Naive thymus-derived CD4-positive, alpha-beta T cell (primary cell): ENCODE measurements around the gene CLIP2. TPM values are rescaled to one million over a fixed set of nuclear protein-coding genes. Genes with fewer than 3 reads are reported as not detected.
"Not testable (repeated sequence)": the region's sequence is repeated elsewhere in the genome, so short reads cannot be mapped to it uniquely, and the experiment has no call there.

Source experiments
- ATAC-seq: fragments of 150-1000 bp; cut with Tn5 transposase; 2 replicates; pipeline ENCODE4 v1.10.0; 2021; ENCODE audit warnings: mild to moderate bottlenecking, moderate library complexity
- CTCF ChIA-PET: fragments of 350-600 bp; sonication (Branson Sonifier 250); formaldehyde crosslinking; loops from one replicate; lab custom pipeline; 2021; ENCODE audit warnings: antibody characterized with exemption; lab: Charles Lee
- POLR2A ChIA-PET: fragments of 350-600 bp; sonication (Branson Sonifier 250); formaldehyde crosslinking; loops from one replicate; lab custom pipeline; 2021; ENCODE audit warnings: antibody characterized with exemption, inconsistent platforms; lab: Charles Lee
- DNase-seq, 9 donors: peaks; one replicate each; pipeline versions ENCODE4 v3.0.0 to v3.0.0-alpha.2; 2020 to 2022; ENCODE audit warnings: mixed read lengths in 1 of 9
- H3K27ac ChIP-seq: one replicate; pipeline ENCODE4 v1.7.0; 2013; ENCODE audit warnings: mild to moderate bottlenecking, low read depth, low read length, moderate library complexity
- H3K27me3 ChIP-seq, 2 donors: one replicate each; pipeline ENCODE4 v1.7.0; 2013; ENCODE audit warnings: low read length in 2 of 2, mild to moderate bottlenecking in 2 of 2, moderate library complexity in 2 of 2; ENCODE audit not compliant: control insufficient read depth in 2 of 2, insufficient read depth in 2 of 2
- H3K36me3 ChIP-seq, 3 experiments: 1 replicate in 2 of 3; 2 replicates in 1 of 3; pipeline ENCODE4 v1.7.0; 2013; ENCODE audit warnings: low read length in 3 of 3, mild to moderate bottlenecking in 3 of 3, moderate library complexity in 1 of 3; ENCODE audit not compliant: insufficient read depth in 3 of 3, control insufficient read depth in 2 of 3
- H3K4me1 ChIP-seq, 2 donors: one replicate each; pipeline ENCODE4 v1.7.0; 2013; ENCODE audit warnings: low read length in 2 of 2, mild to moderate bottlenecking in 2 of 2, moderate library complexity in 1 of 2; ENCODE audit not compliant: control insufficient read depth in 2 of 2, insufficient read depth in 2 of 2
- H3K4me3 ChIP-seq: 2 replicates; pipeline ENCODE4 v1.7.0; 2013; ENCODE audit warnings: mild to moderate bottlenecking, low read length
- H3K9me3 ChIP-seq, 3 experiments: 1 replicate in 2 of 3; 2 replicates in 1 of 3; pipeline ENCODE4 v1.7.0; 2013; ENCODE audit warnings: low read length in 3 of 3; ENCODE audit not compliant: control insufficient read depth in 2 of 3
- H3K27ac Mint-ChIP-seq, 9 donors: one replicate each; pipeline ENCODE4 v1.8.0; 2020 to 2022; ENCODE audit warnings: mixed read lengths in 9 of 9, mild to moderate bottlenecking in 8 of 9, moderate library complexity in 5 of 9, inconsistent platforms in 2 of 9
- H3K27me3 Mint-ChIP-seq, 5 donors: one replicate each; pipeline ENCODE4 v1.8.0; 2021 to 2022; ENCODE audit warnings: mixed read lengths in 5 of 5, mild to moderate bottlenecking in 1 of 5
- H3K36me3 Mint-ChIP-seq, 5 donors: one replicate each; pipeline ENCODE4 v1.8.0; 2020 to 2022; ENCODE audit warnings: mixed read lengths in 5 of 5, mild to moderate bottlenecking in 3 of 5, inconsistent platforms in 1 of 5
- H3K4me1 Mint-ChIP-seq, 7 donors: one replicate each; pipeline ENCODE4 v1.8.0; 2020 to 2022; ENCODE audit warnings: mixed read lengths in 7 of 7, mild to moderate bottlenecking in 3 of 7, inconsistent platforms in 1 of 7
- H3K4me3 Mint-ChIP-seq, 10 donors: one replicate each; pipeline ENCODE4 v1.8.0; 2020 to 2022; ENCODE audit warnings: mild to moderate bottlenecking in 10 of 10, mixed read lengths in 10 of 10, moderate library complexity in 6 of 10, inconsistent platforms in 2 of 10
- H3K9me3 Mint-ChIP-seq, 11 donors: one replicate each; pipeline ENCODE4 v1.8.0; 2020 to 2022; ENCODE audit warnings: mixed read lengths in 11 of 11, mild to moderate bottlenecking in 4 of 11, inconsistent platforms in 1 of 11, moderate library complexity in 1 of 11
- intact Hi-C, 2 donors: fragments of 100-400 bp; cut with micrococcal nuclease; formaldehyde crosslinking; loops; one replicate each; pipeline ENCODE4 v1.15.1; 2023
- polyA plus RNA-seq, 2 donors: library from polyadenylated mRNA; unstranded; fragments of 300-500 nt; fragmentation: Illumina TruSeq; gene quantifications; one replicate each; pipeline ENCODE4 v1.2.3, GENCODE V29; 2021
- total RNA-seq, 6 experiments: library from RNA in 5 of 6; stranded (reverse) in 5 of 6; gene quantifications; 1 replicate in 5 of 6; 2 replicates in 1 of 6; pipeline ENCODE4 v1.2.3 and lab custom pipeline; 2021 to 2026

Gene CLIP2
- total and polyA plus RNA-seq, 7 experiments from 2014 or later: 0.02 to 11.4 (median 2.9) TPM

DNA sequence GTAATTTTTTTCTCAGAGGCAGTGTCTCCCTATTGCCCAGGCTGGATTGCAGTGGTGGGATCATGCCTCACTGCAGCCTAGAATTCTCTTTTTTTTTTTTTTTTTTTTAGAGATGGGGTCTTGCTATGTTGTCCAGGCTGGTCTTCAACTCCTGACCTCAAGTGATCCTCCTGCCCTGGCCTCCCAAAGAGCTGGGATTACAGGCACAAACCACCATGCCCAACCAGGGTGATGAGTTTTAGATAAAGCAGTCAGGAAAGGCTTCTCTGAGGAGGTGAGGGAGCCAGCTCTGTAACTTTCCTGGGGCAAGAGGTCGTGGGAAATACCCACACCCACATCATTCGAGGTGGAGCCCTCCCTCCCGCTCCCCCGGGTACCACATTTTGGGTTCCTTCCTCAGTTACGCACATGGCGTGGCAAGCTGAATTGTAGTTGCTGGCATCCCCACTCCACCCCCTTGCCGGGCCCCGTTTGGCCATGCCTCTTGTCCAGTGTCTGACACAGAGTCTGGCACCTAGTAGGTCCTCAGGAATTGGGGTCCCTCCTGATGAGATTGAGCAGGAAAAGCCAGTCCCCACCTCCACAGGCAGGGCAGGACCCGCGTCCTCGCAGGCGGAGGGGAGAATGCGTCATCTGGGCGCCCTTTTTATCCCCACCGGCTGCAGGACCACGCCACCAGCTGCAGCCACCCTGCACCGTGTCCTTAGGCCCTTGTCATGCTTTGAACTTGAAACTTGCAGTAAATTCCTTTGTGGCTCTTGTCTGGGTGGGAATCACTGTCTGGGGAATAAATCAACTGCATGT is 43.4 kb downstream of the CLIP2 start:
- Mint-ChIP-seq H3K9me3 (no peaks in the 10 kb centered on the region), H3K4me3 (no peak overlapping the region), H3K36me3 (no peaks in the 10 kb centered on the region), H3K4me1 (no peaks in the 10 kb centered on the region), H3K27me3 (no peaks in the 10 kb centered on the region), H3K27ac (no peak overlapping the region)
- ChIA-PET POLR2A (no interaction called here), CTCF (no interaction called here)
- Histone ChIP-seq H3K27me3 (no peaks in the 10 kb centered on the region), H3K36me3 (no peaks in the 10 kb centered on the region), H3K9me3 (no peaks in the 10 kb centered on the region), H3K27ac (no peak overlapping the region), H3K4me1 (no peaks in the 10 kb centered on the region), H3K4me3 (no peak overlapping the region)
- intact Hi-C loops: no loop called here
- ATAC-seq (no peak), DNase-seq (no peak)

DNA sequence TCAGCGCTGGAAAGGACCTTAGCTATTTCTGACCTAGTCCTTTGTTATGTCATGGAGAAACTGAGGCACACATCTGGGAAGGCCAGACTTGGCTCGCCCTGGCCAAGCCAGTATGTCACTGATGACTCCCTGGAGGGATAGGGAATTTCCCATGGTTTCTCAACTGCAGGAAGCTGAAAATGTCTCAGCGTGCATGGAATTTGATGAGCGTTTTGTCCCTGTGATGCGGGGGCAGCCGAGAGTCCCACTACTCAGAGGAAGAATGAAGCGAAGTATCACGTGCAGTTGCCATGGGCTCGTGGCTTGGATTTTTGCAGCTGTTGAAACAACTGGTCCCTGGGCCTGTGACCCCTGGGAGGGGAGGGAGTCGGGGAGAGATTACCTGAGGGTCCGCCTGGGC is 44.8 kb downstream of the CLIP2 start:
- H3K27ac ChIP-seq: no peak overlapping the region
- POLR2A ChIA-PET: no interaction called here
- no peak overlapping the region for H3K4me3 ChIP-seq
- peaks cover 0 to 3% (median 0%) of the 10 kb centered on the region in 7 donors for H3K4me1 Mint-ChIP-seq
- H3K36me3 Mint-ChIP-seq: no peaks in the 10 kb centered on the region
- intact Hi-C loops: no loop called here
- DNase-seq (no peak), ATAC-seq (no peak)
- no peaks in the 10 kb centered on the region for H3K9me3 ChIP-seq
- no peaks in the 10 kb centered on the region for H3K27me3 ChIP-seq
- no peaks in the 10 kb centered on the region for H3K36me3 ChIP-seq
- no peak overlapping the region for H3K4me3 Mint-ChIP-seq
- H3K9me3 Mint-ChIP-seq: no peaks in the 10 kb centered on the region
- no peak overlapping the region for H3K27ac Mint-ChIP-seq
- H3K4me1 ChIP-seq: no peaks in the 10 kb centered on the region
- CTCF ChIA-PET: no interaction called here
- H3K27me3 Mint-ChIP-seq: no peaks in the 10 kb centered on the region

DNA sequence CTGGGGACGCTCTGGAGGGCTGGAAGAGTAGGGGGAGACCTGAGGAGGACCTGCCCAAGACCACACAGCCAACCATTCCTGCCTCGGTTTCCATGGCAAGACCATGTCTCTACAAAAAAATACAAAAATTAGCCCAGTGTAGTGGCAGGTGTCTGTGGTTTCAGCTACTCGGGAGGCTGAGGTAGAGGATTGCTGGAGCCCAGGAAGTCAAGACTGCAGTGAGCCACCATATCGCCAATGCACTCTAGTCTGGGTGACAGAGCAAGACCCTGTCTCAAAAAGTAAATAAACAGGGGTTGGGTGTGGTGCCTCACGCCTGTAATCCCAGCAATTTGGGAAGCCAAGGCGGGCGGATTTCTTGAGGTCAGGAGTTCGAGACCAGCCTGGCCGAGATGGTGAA is 48.7 kb downstream of the CLIP2 start:
- ATAC-seq: no peak
- H3K9me3 Mint-ChIP-seq: no peaks in the 10 kb centered on the region
- H3K27ac ChIP-seq: no peak overlapping the region
- no peaks in the 10 kb centered on the region for H3K9me3 ChIP-seq
- no peak overlapping the region for H3K4me3 Mint-ChIP-seq
- POLR2A ChIA-PET: interaction anchor here (0.6 kb wide), 1 partner anchor 1598 kb away, joined by 3 read pairs; no protein-coding TSS in a partner anchor
- no peaks in the 10 kb centered on the region for H3K36me3 ChIP-seq
- no peak overlapping the region for H3K27ac Mint-ChIP-seq
- peaks cover 0 to 3% (median 0%) of the 10 kb centered on the region in 7 donors for H3K4me1 Mint-ChIP-seq
- CTCF ChIA-PET: no interaction called here
- H3K27me3 Mint-ChIP-seq: no peaks in the 10 kb centered on the region
- intact Hi-C loops: no loop called here
- DNase-seq: no peak
- no peaks in the 10 kb centered on the region for H3K36me3 Mint-ChIP-seq
- no peaks in the 10 kb centered on the region for H3K27me3 ChIP-seq
- H3K4me3 ChIP-seq: no peak overlapping the region
- H3K4me1 ChIP-seq: no peaks in the 10 kb centered on the region

DNA sequence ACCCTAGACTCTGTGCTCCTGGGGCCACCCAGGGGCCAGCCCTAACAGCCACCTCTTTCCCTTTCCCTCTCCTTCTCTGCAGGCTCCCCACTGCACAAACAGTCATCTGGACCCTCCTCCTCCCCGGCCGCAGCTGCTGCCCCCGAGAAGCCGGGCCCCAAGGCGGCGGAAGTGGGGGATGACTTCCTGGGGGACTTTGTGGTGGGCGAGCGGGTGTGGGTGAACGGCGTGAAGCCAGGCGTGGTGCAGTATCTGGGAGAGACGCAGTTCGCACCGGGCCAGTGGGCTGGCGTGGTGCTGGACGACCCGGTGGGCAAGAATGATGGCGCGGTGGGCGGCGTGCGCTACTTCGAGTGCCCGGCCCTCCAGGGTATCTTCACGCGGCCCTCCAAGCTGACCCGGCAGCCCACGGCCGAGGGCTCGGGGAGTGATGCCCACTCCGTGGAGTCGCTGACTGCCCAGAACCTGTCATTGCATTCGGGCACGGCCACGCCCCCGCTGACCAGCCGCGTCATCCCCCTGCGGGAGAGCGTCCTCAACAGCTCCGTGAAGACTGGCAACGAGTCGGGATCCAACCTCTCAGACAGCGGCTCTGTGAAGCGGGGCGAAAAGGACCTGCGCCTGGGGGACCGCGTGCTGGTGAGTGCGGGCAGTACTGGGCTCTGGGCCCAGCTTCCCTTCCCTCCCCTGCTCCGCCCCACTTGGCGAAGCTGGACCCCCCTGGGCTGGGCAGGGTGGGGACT is 49.3 kb downstream of the CLIP2 start:
- Mint-ChIP-seq H3K9me3 (no peaks in the 10 kb centered on the region), H3K4me3 (peak overlapping the region in 1 of 10 donors; percentile 30), H3K4me1 (peaks cover 0 to 3% (median 0%) of the 10 kb centered on the region in 7 donors), H3K36me3 (no peaks in the 10 kb centered on the region), H3K27ac (no peak overlapping the region), H3K27me3 (no peaks in the 10 kb centered on the region)
- Histone ChIP-seq H3K9me3 (no peaks in the 10 kb centered on the region), H3K4me1 (no peaks in the 10 kb centered on the region), H3K27ac (no peak overlapping the region), H3K27me3 (no peaks in the 10 kb centered on the region), H3K36me3 (no peaks in the 10 kb centered on the region), H3K4me3 (no peak overlapping the region)
- ATAC-seq (no peak), DNase-seq (no peak)
- intact Hi-C loops: no loop called here
- ChIA-PET CTCF (no interaction called here), POLR2A (interaction anchor here (0.6 kb wide), 1 partner anchor 1597 kb away, joined by 3 read pairs; no protein-coding TSS in a partner anchor)

DNA sequence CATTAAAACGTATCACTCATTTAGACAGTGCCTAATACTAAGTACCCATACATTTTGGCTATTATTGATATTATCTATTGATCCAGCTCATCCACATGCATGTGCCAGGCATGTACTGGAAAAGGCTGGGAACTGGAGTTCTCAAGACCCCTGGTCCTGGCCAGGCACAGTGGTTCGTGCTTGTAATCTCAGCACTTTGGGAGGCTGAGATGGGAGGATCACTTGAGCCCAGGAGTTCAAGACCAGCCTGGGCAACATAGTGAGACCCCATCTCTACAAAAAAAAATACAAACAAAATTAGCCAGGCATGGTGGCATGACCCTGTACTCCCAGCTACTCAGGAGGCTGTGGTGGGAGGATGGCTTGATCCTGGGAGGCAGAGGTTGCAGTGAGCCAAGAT is 50.4 kb downstream of the CLIP2 start:
- ATAC-seq, H3K4me3 Mint-ChIP-seq, H3K4me1 ChIP-seq, H3K27ac Mint-ChIP-seq, H3K27ac ChIP-seq, H3K27me3 Mint-ChIP-seq, POLR2A ChIA-PET, H3K36me3 Mint-ChIP-seq, CTCF ChIA-PET, H3K36me3 ChIP-seq, DNase-seq, H3K4me1 Mint-ChIP-seq, intact Hi-C loops, H3K27me3 ChIP-seq, H3K4me3 ChIP-seq, H3K9me3 Mint-ChIP-seq, H3K9me3 ChIP-seq: not testable (repeated sequence)

DNA sequence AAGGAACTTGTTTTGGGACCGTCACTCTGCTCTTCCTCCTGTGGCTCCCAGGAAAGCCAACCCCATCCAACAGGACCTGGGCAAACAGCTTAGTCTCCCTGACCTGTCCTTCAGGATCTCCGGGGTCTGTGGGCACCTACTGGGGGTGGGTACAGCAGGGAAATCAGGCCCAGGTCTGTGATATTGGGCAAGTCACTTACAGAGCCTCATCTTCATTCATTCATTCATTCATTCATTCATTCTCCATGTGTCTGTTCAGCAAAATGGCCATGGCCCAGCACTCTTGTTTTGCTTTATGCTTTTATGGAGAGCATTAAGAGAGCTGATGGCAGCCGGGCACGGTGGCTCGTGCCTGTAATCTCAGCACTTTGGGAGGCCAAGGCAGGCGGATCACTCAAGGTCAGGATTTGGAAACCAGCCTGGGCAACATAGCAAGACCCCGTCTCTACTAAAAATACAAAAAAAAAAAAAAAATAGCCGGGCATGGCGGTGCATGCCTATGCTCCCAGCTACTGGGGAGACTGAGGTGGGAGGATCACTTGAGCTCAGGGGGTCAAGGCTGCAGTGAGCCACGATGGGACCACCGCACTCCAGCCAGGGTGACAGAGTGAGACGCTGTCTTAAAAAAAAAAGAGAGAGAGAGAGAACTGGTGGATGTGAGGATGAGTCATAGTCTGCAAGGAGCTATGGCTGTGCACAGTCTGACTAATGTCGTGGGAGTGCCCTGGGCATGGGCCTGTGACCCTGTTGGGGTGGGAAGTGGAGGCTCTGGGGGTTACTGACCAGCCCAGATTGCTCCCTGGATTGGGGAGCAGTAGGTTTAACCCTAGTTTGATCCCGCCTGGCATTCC is 54.3 kb downstream of the CLIP2 start:
- no peak overlapping the region for H3K27ac ChIP-seq
- no peaks in the 10 kb centered on the region for H3K27me3 ChIP-seq
- Mint-ChIP-seq H3K27me3 (no peaks in the 10 kb centered on the region), H3K36me3 (no peaks in the 10 kb centered on the region), H3K4me1 (no peaks in the 10 kb centered on the region), H3K4me3 (no peak overlapping the region), H3K9me3 (no peaks in the 10 kb centered on the region), H3K27ac (no peak overlapping the region)
- ChIA-PET POLR2A (no interaction called here), CTCF (no interaction called here)
- no peaks in the 10 kb centered on the region for H3K9me3 ChIP-seq
- no peaks in the 10 kb centered on the region for H3K4me1 ChIP-seq
- DNase-seq (no peak), ATAC-seq (no peak)
- no peak overlapping the region for H3K4me3 ChIP-seq
- intact Hi-C loops: no loop called here
- H3K36me3 ChIP-seq: no peaks in the 10 kb centered on the region
